Bronchial epithelial cell (primary cell): Measurements from ENCODE around the gene RPTOR. TPM values are rescaled to one million over a fixed set of nuclear protein-coding genes. Genes with fewer than 3 reads are reported as not detected.

Source experiments
- DNase-seq: peaks from one replicate; pipeline ENCODE4 v3.0.0-alpha.2; 2010; ENCODE audit warnings: low read depth
- FAIRE-seq: peaks from 2 replicates; lab custom pipeline; 2011; peaks lifted over from hg19 to GRCh38; lab: Jason Lieb, UNC
- H3K27me3 ChIP-seq: 2 replicates; pipeline ENCODE4 v1.5.1; 2011; ENCODE audit warnings: low read length; ENCODE audit not compliant: control insufficient read depth, insufficient read depth
- H3K36me3 ChIP-seq: 2 replicates; pipeline ENCODE4 v1.5.1; 2011; ENCODE audit warnings: low read length; ENCODE audit not compliant: control insufficient read depth, insufficient read depth
- H3K4me3 ChIP-seq: 2 replicates; pipeline ENCODE4 v1.5.1; 2011; ENCODE audit warnings: mild to moderate bottlenecking, low read depth, low read length, control low read depth
- CTCF ChIP-seq: IDR thresholded peaks from 2 replicates; pipeline ENCODE4 v1.5.1; 2011; ENCODE audit warnings: mild to moderate bottlenecking, moderate library complexity, low read length, control low read depth, inconsistent platforms; ENCODE audit not compliant: insufficient read depth, severe bottlenecking
- total RNA-seq: library from RNA; depleted of rRNA; stranded (reverse); fragments of >200 nt; gene quantifications from 2 replicates; pipeline ENCODE4 v1.2.1, GENCODE V29; 2014

The RPTOR gene
- total RNA-seq, 1 donor from 2014 or later = 14.0 TPM

GRCh38 chr17:80882323-80882722, 337.7 kb downstream of the RPTOR start:
- DNase-seq = no peak
- H3K36me3 ChIP-seq = peaks cover 15% of the 10 kb centered on the region
- TF ChIP-seq CTCF = no peak
- H3K27me3 ChIP-seq = no peaks in the 10 kb centered on the region
- no peak for FAIRE-seq
- no peak overlapping the region for H3K4me3 ChIP-seq

- no peaks in the 10 kb centered on the region for H3K27me3 ChIP-seq
- H3K4me3 ChIP-seq = no peak overlapping the region
- no peak for TF ChIP-seq CTCF
- DNase-seq (no peak), FAIRE-seq (no peak)
- H3K36me3 ChIP-seq = peaks cover 15% of the 10 kb centered on the region
Observed at GRCh38 chr17:80882926-80883685, 338.5 kb downstream of the RPTOR start.

GRCh38 chr17:80883831-80884735, 339.4 kb downstream of the RPTOR start:
- no peaks in the 10 kb centered on the region for H3K27me3 ChIP-seq
- H3K4me3 ChIP-seq = no peak overlapping the region
- no peak for TF ChIP-seq CTCF
- H3K36me3 ChIP-seq = peaks cover 16% of the 10 kb centered on the region
- DNase-seq = no peak
- FAIRE-seq = no peak

- FAIRE-seq (no peak), DNase-seq (no peak)
- H3K4me3 ChIP-seq = no peak overlapping the region
- H3K36me3 ChIP-seq = peaks cover 16% of the 10 kb centered on the region
- TF ChIP-seq CTCF = no peak
- no peaks in the 10 kb centered on the region for H3K27me3 ChIP-seq
Observed at GRCh38 chr17:80884811-80885210, 340.2 kb downstream of the RPTOR start.

- no peak overlapping the region for H3K4me3 ChIP-seq
- DNase-seq = no peak
- no peaks in the 10 kb centered on the region for H3K27me3 ChIP-seq
- peaks cover 9% of the 10 kb centered on the region for H3K36me3 ChIP-seq
- no peak for FAIRE-seq
- no peak for TF ChIP-seq CTCF
Observed at GRCh38 chr17:80885947-80886582, 341.4 kb downstream of the RPTOR start.
